Measurements from ENCODE around the gene PRDX2. TPM values are rescaled to one million over a fixed set of nuclear protein-coding genes. Genes with fewer than 3 reads are reported as not detected.

Gene PRDX2
- total and polyA plus RNA-seq, 2 donors (not counting 3 experiments of a cell fraction or from before 2014, with no cell fraction given) = 247 to 492 TPM

- Histone ChIP-seq H3K9ac (replicated peaks; ENCODE audit: extremely low read depth, insufficient read depth, low read length) (no peak overlapping the region), H3K27ac (ENCODE audit: insufficient read depth, low read depth, low read length) (no peak overlapping the region), H4K20me1 (replicated peaks; ENCODE audit: control insufficient read depth, extremely low read depth, insufficient read depth, low read length) (no peaks in the 10 kb centered on the region), H3K27me3 (ENCODE audit: control insufficient read depth in 2 of 2, insufficient read depth in 2 of 2, low read length in 2 of 2) (peaks cover 54 to 61% of the 10 kb centered on the region in 2 experiments), H3K4me3 (replicated peaks in 1 of 3; ENCODE audit: insufficient read depth in 1 of 3, low read depth in 1 of 3, low read length in 3 of 3) (no peak overlapping the region), H3K4me1 (ENCODE audit: control insufficient read depth, extremely low read depth, insufficient read depth, low read length) (no peaks in the 10 kb centered on the region), H3K9me1 (replicated peaks; ENCODE audit: control insufficient read depth, extremely low read depth, insufficient read depth, low read length) (no peaks in the 10 kb centered on the region), H3K36me3 (ENCODE audit: control insufficient read depth in 2 of 2, extremely low read depth in 1 of 2, insufficient read depth in 2 of 2, low read length in 2 of 2) (no peaks in the 10 kb centered on the region), H3K9me3 (replicated peaks; ENCODE audit: control insufficient read depth, insufficient read depth, low read length) (no peaks in the 10 kb centered on the region), H3K4me2 (ENCODE audit: insufficient read depth, low read length) (no peak overlapping the region), H3K79me2 (ENCODE audit: control insufficient read depth, insufficient read depth, low read length) (no peaks in the 10 kb centered on the region), H2AFZ (ENCODE audit: low read depth, low read length) (no peak overlapping the region)
- FAIRE-seq (no peak), DNase-seq (ENCODE audit: low read depth, low spot score) (no peak)
- intact Hi-C loops (cut with micrococcal nuclease) = loop anchor here (2.0 kb wide), 1 partner anchor 64 kb away; the partner anchor contains the start of gene HOOK2
- TF ChIP-seq GATA2 (IDR thresholded peaks at IDR 0.05; ENCODE audit: insufficient read depth, insufficient read length, low read depth, low read length) (no peak), EZH2 (IDR thresholded peaks at IDR 0.05; ENCODE audit: borderline replicate concordance, low read depth, low read length, severe bottlenecking) (peak; percentile 57)
- ChIA-PET CTCF (interaction anchor here (0.8 kb wide), 1 partner anchor 62 kb away, joined by 3 read pairs; no protein-coding TSS in a partner anchor), POLR2A (no interaction called here)
- BruUV-seq (replicated peaks) = no TSS peak
- dilution Hi-C loops (cut with MboI; ENCODE audit: extremely low pct_ligation_motif_present, low sequenced_read_pairs) = no loop called here
Measured at GRCh38 chr19:12838886-12839756, 37.5 kb upstream of the PRDX2 start.

GRCh38 chr19:12838182-12838885, 36.7 kb upstream of the PRDX2 start, which contains the start of gene MAST1:
TSS of gene MAST1 (plus strand) at chr19:12838515. CDS start at chr19:12838573, 58 bp downstream.
- dilution Hi-C loops (cut with MboI; ENCODE audit: extremely low pct_ligation_motif_present, low sequenced_read_pairs) (no loop called here), intact Hi-C loops (cut with micrococcal nuclease) (loop anchor here (2.0 kb wide), 1 partner anchor 64 kb away; the partner anchor contains the start of gene HOOK2)
- Histone ChIP-seq H4K20me1 (replicated peaks; ENCODE audit: control insufficient read depth, extremely low read depth, insufficient read depth, low read length) (no peaks in the 10 kb centered on the region), H2AFZ (ENCODE audit: low read depth, low read length) (no peak within 1 kb of the TSS), H3K4me2 (ENCODE audit: insufficient read depth, low read length) (no peak within 1 kb of the TSS), H3K27ac (ENCODE audit: insufficient read depth, low read depth, low read length) (no peak within 1 kb of the TSS), H3K36me3 (ENCODE audit: control insufficient read depth in 2 of 2, extremely low read depth in 1 of 2, insufficient read depth in 2 of 2, low read length in 2 of 2) (no peaks in the 10 kb centered on the region), H3K4me3 (replicated peaks in 1 of 3; ENCODE audit: insufficient read depth in 1 of 3, low read depth in 1 of 3, low read length in 3 of 3) (peak within 1 kb of the TSS in 1 of 3 experiments; percentile 10), H3K4me1 (ENCODE audit: control insufficient read depth, extremely low read depth, insufficient read depth, low read length) (no peaks in the 10 kb centered on the region), H3K9me3 (replicated peaks; ENCODE audit: control insufficient read depth, insufficient read depth, low read length) (no peaks in the 10 kb centered on the region), H3K27me3 (ENCODE audit: control insufficient read depth in 2 of 2, insufficient read depth in 2 of 2, low read length in 2 of 2) (peaks cover 55 to 66% of the 10 kb centered on the region in 2 experiments), H3K9ac (replicated peaks; ENCODE audit: extremely low read depth, insufficient read depth, low read length) (no peak within 1 kb of the TSS), H3K79me2 (ENCODE audit: control insufficient read depth, insufficient read depth, low read length) (no peaks in the 10 kb centered on the region), H3K9me1 (replicated peaks; ENCODE audit: control insufficient read depth, extremely low read depth, insufficient read depth, low read length) (no peaks in the 10 kb centered on the region)
- TF ChIP-seq GATA2 (IDR thresholded peaks at IDR 0.05; ENCODE audit: insufficient read depth, insufficient read length, low read depth, low read length) = no peak
- TF ChIP-seq MYC (IDR thresholded peaks at IDR 0.05; ENCODE audit: low read depth, low read length) = no peak
- TF ChIP-seq POLR2A (IDR thresholded peaks at IDR 0.05; ENCODE audit: low read depth, low read length) = no peak
- peak; percentile 89 for TF ChIP-seq EZH2 (IDR thresholded peaks at IDR 0.05; ENCODE audit: borderline replicate concordance, low read depth, low read length, severe bottlenecking)
- no peak for TF ChIP-seq FOS (IDR thresholded peaks at IDR 0.05; ENCODE audit: borderline replicate concordance, insufficient read depth, low read length)
- TF ChIP-seq, protein P1, sequence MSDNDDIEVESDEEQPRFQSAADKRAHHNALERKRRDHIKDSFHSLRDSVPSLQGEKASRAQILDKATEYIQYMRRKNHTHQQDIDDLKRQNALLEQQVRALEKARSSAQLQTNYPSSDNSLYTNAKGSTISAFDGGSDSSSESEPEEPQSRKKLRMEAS (IDR thresholded peaks at IDR 0.05; ENCODE audit: insufficient read depth, insufficient read length) = no peak
- no peak for TF ChIP-seq JUN (IDR thresholded peaks at IDR 0.05; ENCODE audit: borderline replicate concordance, insufficient read depth, insufficient read length, low read depth)
- TF ChIP-seq, protein P2, sequence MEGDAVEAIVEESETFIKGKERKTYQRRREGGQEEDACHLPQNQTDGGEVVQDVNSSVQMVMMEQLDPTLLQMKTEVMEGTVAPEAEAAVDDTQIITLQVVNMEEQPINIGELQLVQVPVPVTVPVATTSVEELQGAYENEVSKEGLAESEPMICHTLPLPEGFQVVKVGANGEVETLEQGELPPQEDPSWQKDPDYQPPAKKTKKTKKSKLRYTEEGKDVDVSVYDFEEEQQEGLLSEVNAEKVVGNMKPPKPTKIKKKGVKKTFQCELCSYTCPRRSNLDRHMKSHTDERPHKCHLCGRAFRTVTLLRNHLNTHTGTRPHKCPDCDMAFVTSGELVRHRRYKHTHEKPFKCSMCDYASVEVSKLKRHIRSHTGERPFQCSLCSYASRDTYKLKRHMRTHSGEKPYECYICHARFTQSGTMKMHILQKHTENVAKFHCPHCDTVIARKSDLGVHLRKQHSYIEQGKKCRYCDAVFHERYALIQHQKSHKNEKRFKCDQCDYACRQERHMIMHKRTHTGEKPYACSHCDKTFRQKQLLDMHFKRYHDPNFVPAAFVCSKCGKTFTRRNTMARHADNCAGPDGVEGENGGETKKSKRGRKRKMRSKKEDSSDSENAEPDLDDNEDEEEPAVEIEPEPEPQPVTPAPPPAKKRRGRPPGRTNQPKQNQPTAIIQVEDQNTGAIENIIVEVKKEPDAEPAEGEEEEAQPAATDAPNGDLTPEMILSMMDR (IDR thresholded peaks at IDR 0.05; ENCODE audit: extremely low read depth in 1 of 2, insufficient read depth in 1 of 2, low read depth in 1 of 2, low read length in 2 of 2) = peak; percentile 40 to 60
- no peak for TF ChIP-seq POLR2AphosphoS5 (IDR thresholded peaks at IDR 0.05; ENCODE audit: insufficient read depth, low read depth, low read length)
- FAIRE-seq (no peak), DNase-seq (ENCODE audit: low read depth, low spot score) (no peak)
- ChIA-PET POLR2A (no interaction called here), CTCF (interaction anchor here (1.8 kb wide), 1 partner anchor 72 kb away, joined by 18 read pairs; no protein-coding TSS in a partner anchor)
- BruUV-seq (replicated peaks) = no TSS peak

Measured in endothelial cell of umbilical vein (primary cell).